Activated CD8-positive, alpha-beta memory T cell treated with anti-CD3 and anti-CD28 coated beads, Interleukin-2, amount 50 U/mL, for 1 hour (primary cell): ENCODE results near the gene SST.

Experiments
- DNase-seq: peaks from one replicate; pipeline ENCODE4 v3.0.0-alpha.2; 2020; ENCODE audit errors: extremely low read depth

Gene SST

DNA sequence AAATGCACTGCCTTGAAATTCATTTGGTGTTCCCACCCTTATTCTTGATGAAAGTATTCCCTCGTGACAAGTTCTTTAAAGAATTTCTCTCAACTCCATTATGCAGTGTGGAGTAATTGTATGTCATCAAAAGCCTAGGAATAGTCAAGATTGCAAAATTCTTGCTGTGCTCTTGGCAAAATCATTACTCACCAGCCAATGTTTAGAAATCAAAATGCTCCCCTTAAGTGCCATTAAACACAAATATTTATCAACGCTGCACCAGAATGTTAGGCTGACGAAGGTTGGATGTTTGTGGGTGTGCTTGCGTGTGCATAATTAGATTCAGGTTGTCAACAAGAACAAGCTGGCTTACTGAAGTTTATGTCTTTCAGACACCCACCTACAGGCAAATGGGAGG, 40.5 kb downstream of the SST start:
- no peak for DNase-seq

- DNase-seq, result no peak
These were observed 42.0 kb downstream of the SST start for GRCh38 chr3:187628169-187628568.

DNA sequence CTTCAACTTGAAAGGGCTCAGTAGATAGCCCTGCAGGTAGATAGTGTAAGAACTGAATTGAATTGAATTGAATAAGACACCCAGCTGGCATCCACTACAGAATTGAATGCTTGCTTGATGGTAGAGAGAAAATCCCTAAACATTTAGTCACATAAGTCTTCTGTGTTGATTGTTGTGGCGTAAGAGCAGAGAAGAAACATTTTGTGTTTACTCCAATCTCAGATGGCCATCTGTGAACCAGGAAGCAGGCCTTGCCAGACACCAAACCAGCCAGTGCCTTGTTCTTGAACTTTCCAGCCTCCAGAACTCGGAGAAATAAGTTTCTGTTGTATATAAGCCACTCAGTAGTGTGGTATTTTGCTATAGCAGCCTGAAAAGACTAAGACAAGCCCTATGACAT, 43.6 kb downstream of the SST start:
- DNase-seq, result no peak

- no peak for DNase-seq
These were observed 45.6 kb downstream of the SST start for GRCh38 chr3:187624588-187624987.

DNA sequence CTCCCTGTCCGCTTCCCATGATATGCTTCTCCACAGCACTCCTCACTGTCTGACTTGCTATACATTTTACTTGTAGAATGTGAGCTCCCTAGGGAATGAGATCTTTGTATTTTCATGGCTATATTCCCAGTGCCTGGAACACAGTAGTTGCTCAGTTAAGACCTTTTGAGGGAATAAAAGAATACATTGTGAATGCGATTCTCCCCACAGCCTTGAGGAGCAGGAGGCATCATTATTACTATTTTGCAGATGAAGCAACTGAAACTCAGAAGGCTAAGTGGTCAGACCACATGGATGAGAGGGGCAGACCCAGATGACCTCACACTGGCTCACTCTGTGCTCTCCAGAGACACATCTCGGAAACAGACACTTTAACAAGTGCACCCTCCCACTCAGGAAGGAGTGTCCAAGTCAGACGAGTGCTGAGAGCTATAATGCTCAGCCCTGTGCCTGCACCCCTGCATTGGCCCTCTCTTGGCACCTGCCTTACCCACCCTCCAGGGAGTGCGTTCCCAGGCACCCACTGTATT, 46.8 kb downstream of the SST start:
- DNase-seq, result no peak

- no peak for DNase-seq
These were observed 48.3 kb downstream of the SST start for GRCh38 chr3:187621881-187622280.

GRCh38 chr3:187619461-187619860, 50.7 kb downstream of the SST start:
- DNase-seq, result no peak
